GM18505 (cell line): ENCODE results near the gene TTLL11.

Source experiments
- ATAC-seq: cut with Tn5 transposase; IDR thresholded peaks from one replicate; pipeline ENCODE4 v1.9.1; 2021; ENCODE audit not compliant: unreplicated experiment
- POLR2A ChIP-seq: IDR thresholded peaks from 4 replicates; pipeline ENCODE4 v1.6.1; 2011; ENCODE audit warnings: borderline replicate concordance; ENCODE audit not compliant: insufficient read depth, insufficient read length; ENCODE audit errors: extremely low read depth

TTLL11 gene

GRCh38 chr9:121892706-121893105, 200.4 kb downstream of the TTLL11 start:
- TF ChIP-seq POLR2A = no peak
- no peak for ATAC-seq

- no peak for ATAC-seq
These were observed 202.4 kb downstream of the TTLL11 start for GRCh38 chr9:121890746-121891145.

GRCh38 chr9:121889990-121890563, 203.0 kb downstream of the TTLL11 start:
- ATAC-seq = no peak
- no peak for TF ChIP-seq POLR2A

More at GRCh38 chr9:121890746-121891145, 202.4 kb downstream of the TTLL11 start:
- TF ChIP-seq POLR2A = no peak

- no peak for TF ChIP-seq POLR2A
- ATAC-seq = no peak
These were observed 204.7 kb downstream of the TTLL11 start for GRCh38 chr9:121888438-121888775.

- no peak for ATAC-seq
These were observed 205.3 kb downstream of the TTLL11 start for GRCh38 chr9:121887553-121888437.

GRCh38 chr9:121886759-121887485, 206.2 kb downstream of the TTLL11 start:
- no peak for TF ChIP-seq POLR2A
- ATAC-seq = no peak

More at GRCh38 chr9:121887553-121888437, 205.3 kb downstream of the TTLL11 start:
- TF ChIP-seq POLR2A = no peak

GRCh38 chr9:121885345-121885901, 207.7 kb downstream of the TTLL11 start:
- no peak for TF ChIP-seq POLR2A
- no peak for ATAC-seq

GRCh38 chr9:121884057-121884541, 209.0 kb downstream of the TTLL11 start:
- TF ChIP-seq POLR2A = no peak
- no peak for ATAC-seq

- TF ChIP-seq POLR2A = no peak
- ATAC-seq = no peak
These were observed 209.6 kb downstream of the TTLL11 start for GRCh38 chr9:121883281-121884056.

GRCh38 chr9:121881920-121882500, 211.1 kb downstream of the TTLL11 start:
- no peak for ATAC-seq
- no peak for TF ChIP-seq POLR2A

- no peak for TF ChIP-seq POLR2A
- no peak for ATAC-seq
These were observed 212.7 kb downstream of the TTLL11 start for GRCh38 chr9:121880343-121880898.
